Measurements from ENCODE around the gene TEX28.
"Not testable (repeated sequence)": the region's sequence is repeated elsewhere in the genome, so short reads cannot be mapped to it uniquely, and the experiment has no call there.

GRCh38 chrX:154233620-154234019 lies 61.3 kb downstream of the TEX28 start:
- TF ChIP-seq CTCF (conservative IDR thresholded peaks at IDR 0.05; ENCODE audit: low read depth, low read length); EZH2 (IDR thresholded peaks at IDR 0.05; ENCODE audit: borderline replicate concordance, low read depth, low read length, poor library complexity, severe bottlenecking): not testable (repeated sequence)
